Hepatocyte (in vitro differentiated cells): ENCODE results near the gene RHOU. TPM values are rescaled to one million over a fixed set of nuclear protein-coding genes. Genes with fewer than 3 reads are reported as not detected.

ENCODE experiments used
- DNase-seq: peaks from one replicate; pipeline ENCODE4 v3.0.0-alpha.2; 2016; ENCODE audit warnings: low spot score
- H2AFZ ChIP-seq: fragments of 200-600 bp; sonication (generic); 2 replicates; pipeline ENCODE4 v1.6.0; 2016; ENCODE audit warnings: antibody characterized with exemption, mild to moderate bottlenecking
- H3K27ac ChIP-seq: fragments of 200-600 bp; sonication (generic); 2 replicates; pipeline ENCODE4 v1.5.1; 2016; ENCODE audit warnings: mild to moderate bottlenecking
- H3K27me3 ChIP-seq: fragments of 200-600 bp; sonication (generic); 2 replicates; pipeline ENCODE4 v1.6.1; 2016
- H3K36me3 ChIP-seq: fragments of 200-600 bp; sonication (generic); replicated peaks from 2 replicates; pipeline ENCODE4 v1.5.1; 2016; ENCODE audit warnings: low read depth; ENCODE audit not compliant: insufficient read depth
- H3K4me1 ChIP-seq: fragments of 200-600 bp; sonication (generic); 2 replicates; pipeline ENCODE4 v1.5.1; 2016; ENCODE audit warnings: mild to moderate bottlenecking, moderate library complexity; ENCODE audit not compliant: insufficient read depth
- H3K4me2 ChIP-seq: fragments of 200-600 bp; sonication (generic); 2 replicates; pipeline ENCODE4 v1.6.0; 2016
- H3K4me3 ChIP-seq: fragments of 200-600 bp; sonication (generic); 2 replicates; pipeline ENCODE4 v1.5.1; 2016; ENCODE audit warnings: mild to moderate bottlenecking
- H3K79me2 ChIP-seq: fragments of 200-600 bp; sonication (generic); 2 replicates; pipeline ENCODE4 v1.6.0; 2017; ENCODE audit warnings: mild to moderate bottlenecking
- H3K9me2 ChIP-seq: fragments of 200-600 bp; sonication (generic); replicated peaks from 2 replicates; pipeline ENCODE4 v1.6.0; 2017; ENCODE audit warnings: mild to moderate bottlenecking; ENCODE audit not compliant: insufficient read depth
- H3K9me3 ChIP-seq: fragments of 200-600 bp; sonication (generic); 2 replicates; pipeline ENCODE4 v1.5.1; 2016; ENCODE audit warnings: low read depth, mild to moderate bottlenecking
- H4K20me1 ChIP-seq: fragments of 200-600 bp; sonication (generic); 2 replicates; pipeline ENCODE4 v1.6.0; 2016; ENCODE audit warnings: mild to moderate bottlenecking; ENCODE audit not compliant: insufficient read depth, poor library complexity, severe bottlenecking
- CTCF ChIP-seq: fragments of 200-600 bp; sonication (generic); IDR thresholded peaks from 2 replicates; pipeline ENCODE4 v1.5.1; 2016; ENCODE audit warnings: antibody characterized with exemption, mild to moderate bottlenecking; ENCODE audit not compliant: poor library complexity
- EZH2 ChIP-seq: fragments of 200-600 bp; sonication (generic); IDR thresholded peaks from 2 replicates; pipeline ENCODE4 v1.6.1; 2016; ENCODE audit warnings: antibody characterized with exemption, mild to moderate bottlenecking, borderline replicate concordance
- EZH2phosphoT487 ChIP-seq: fragments of 200-600 bp; sonication (generic); IDR thresholded peaks from one replicate; pipeline ENCODE4 v1.6.1; 2018; ENCODE audit warnings: antibody characterized with exemption, mild to moderate bottlenecking, low read depth, moderate library complexity; ENCODE audit not compliant: unreplicated experiment, severe bottlenecking
- WGBS: methylation state at CpG from one replicate; pipeline ENCODE4 v1.1.6; 2016; ENCODE audit warnings: low lambda C conversion rate; ENCODE audit errors: missing lambda C conversion rate; 5-methylcytosine and 5-hydroxymethylcytosine counted together
- polyA plus RNA-seq: library from polyadenylated mRNA; unstranded; fragments of >200 nt; fragmentation: Nextera tagmentation; extraction: Ambion mirVana; gene quantifications from 2 replicates; pipeline ENCODE4 v1.2.1, GENCODE V29; 2016
- total RNA-seq: library from RNA; depleted of rRNA; stranded (reverse); fragments of >200 nt; gene quantifications from 2 replicates; pipeline ENCODE4 v1.2.3, GENCODE V29; 2014

RHOU gene
- total and polyA plus RNA-seq, 2 experiments from 2014 or later: 70.5 to 124 TPM

- H3K9me3 ChIP-seq: no peaks in the 10 kb centered on the region
- 96% methylated on average over 3 of the region's 3 CpGs for WGBS
- H4K20me1 ChIP-seq: no peaks in the 10 kb centered on the region
- no peak overlapping the region for H3K27ac ChIP-seq
- H3K9me2 ChIP-seq: no peaks in the 10 kb centered on the region
- no peak overlapping the region for H3K4me2 ChIP-seq
- TF ChIP-seq EZH2phosphoT487: no peak
- TF ChIP-seq CTCF: no peak
- no peak for TF ChIP-seq EZH2
- H3K79me2 ChIP-seq: no peaks in the 10 kb centered on the region
- no peak overlapping the region for H2AFZ ChIP-seq
- no peak overlapping the region for H3K4me3 ChIP-seq
- H3K36me3 ChIP-seq: no peaks in the 10 kb centered on the region
- DNase-seq: no peak
- H3K27me3 ChIP-seq: no peaks in the 10 kb centered on the region
- peaks cover 16% of the 10 kb centered on the region for H3K4me1 ChIP-seq
Observed at GRCh38 chr1:228755800-228756199, 20.5 kb downstream of the RHOU start.

GRCh38 chr1:228756457-228756856, 21.2 kb downstream of the RHOU start:
- Histone ChIP-seq H3K27me3 (no peaks in the 10 kb centered on the region), H3K9me2 (no peaks in the 10 kb centered on the region), H3K9me3 (no peaks in the 10 kb centered on the region), H4K20me1 (no peaks in the 10 kb centered on the region), H2AFZ (no peak overlapping the region), H3K36me3 (no peaks in the 10 kb centered on the region), H3K4me1 (peaks cover 16% of the 10 kb centered on the region), H3K4me3 (no peak overlapping the region), H3K79me2 (no peaks in the 10 kb centered on the region), H3K27ac (no peak overlapping the region), H3K4me2 (no peak overlapping the region)
- TF ChIP-seq EZH2phosphoT487: no peak
- 64% methylated on average over 5 of the region's 5 CpGs for WGBS
- DNase-seq: no peak

- DNase-seq: no peak
- H3K4me2 ChIP-seq: no peak overlapping the region
- H4K20me1 ChIP-seq: no peaks in the 10 kb centered on the region
- TF ChIP-seq EZH2 (no peak), CTCF (no peak), EZH2phosphoT487 (no peak)
- H3K9me2 ChIP-seq: no peaks in the 10 kb centered on the region
- H3K36me3 ChIP-seq: no peaks in the 10 kb centered on the region
- no peaks in the 10 kb centered on the region for H3K27me3 ChIP-seq
- H3K9me3 ChIP-seq: no peaks in the 10 kb centered on the region
- no peak overlapping the region for H3K4me3 ChIP-seq
- no peaks in the 10 kb centered on the region for H3K79me2 ChIP-seq
- 75% methylated on average over 4 of the region's 4 CpGs for whole genome bisulfite sequencing
- peaks cover 16% of the 10 kb centered on the region for H3K4me1 ChIP-seq
- no peak overlapping the region for H2AFZ ChIP-seq
- no peak overlapping the region for H3K27ac ChIP-seq
Observed at GRCh38 chr1:228758447-228758846, 23.2 kb downstream of the RHOU start.

GRCh38 chr1:228760979-228761378, 25.7 kb downstream of the RHOU start:
- DNase-seq: no peak
- Histone ChIP-seq H3K4me1 (peaks cover 11% of the 10 kb centered on the region), H3K36me3 (no peaks in the 10 kb centered on the region), H2AFZ (no peak overlapping the region), H3K4me2 (no peak overlapping the region), H3K27me3 (no peaks in the 10 kb centered on the region), H4K20me1 (no peaks in the 10 kb centered on the region), H3K27ac (no peak overlapping the region), H3K4me3 (no peak overlapping the region), H3K9me3 (no peaks in the 10 kb centered on the region), H3K79me2 (no peaks in the 10 kb centered on the region), H3K9me2 (no peaks in the 10 kb centered on the region)
- TF ChIP-seq CTCF: no peak
- TF ChIP-seq EZH2: no peak
- no peak for TF ChIP-seq EZH2phosphoT487
- WGBS: 79% methylated on average over 9 of the region's 9 CpGs
